Brain microvascular endothelial cell (primary cell): ENCODE data around the gene RNPEP.

Experiments used
- DNase-seq: peaks from one replicate; pipeline ENCODE4 v3.0.0-alpha.2; 2020
- H3K27ac ChIP-seq: fragments of 250-450 bp; sonication (Bioruptor Pico); 2 replicates; pipeline ENCODE4 v1.5.1; 2020; ENCODE audit warnings: mild to moderate bottlenecking, moderate library complexity
- H3K27me3 ChIP-seq: fragments of 250-450 bp; sonication (Bioruptor Pico); replicated peaks from 2 replicates; pipeline ENCODE4 v1.5.1; 2020; ENCODE audit warnings: mild to moderate bottlenecking
- H3K36me3 ChIP-seq: fragments of 250-450 bp; sonication (Bioruptor Pico); replicated peaks from 2 replicates; pipeline ENCODE4 v1.5.1; 2020; ENCODE audit warnings: mild to moderate bottlenecking
- H3K4me3 ChIP-seq: 2 replicates; pipeline ENCODE4 v1.5.1; 2011; ENCODE audit warnings: low read depth, mild to moderate bottlenecking, control low read depth, low read length, moderate library complexity
- CTCF ChIP-seq: IDR thresholded peaks from 2 replicates; pipeline ENCODE4 v1.5.1; 2011; ENCODE audit warnings: low read depth, mild to moderate bottlenecking, moderate library complexity, low read length, control low read depth, inconsistent platforms; ENCODE audit errors: missing control alignments
- in situ Hi-C: cut with HindIII; loops from 2 replicates; pipeline ENCODE4 v1.10.0; 2017; ENCODE audit warnings: low sequenced_read_pairs, low pct_ligation_motif_present

The RNPEP gene

GRCh38 chr1:201999625-202000238 is 17.3 kb downstream of the RNPEP start:
- no peaks in the 10 kb centered on the region for H3K27me3 ChIP-seq
- peaks cover 58% of the 10 kb centered on the region for H3K36me3 ChIP-seq
- in situ Hi-C loops, result loop anchor here (25.0 kb wide), 1 partner anchor 138 kb away; the partner anchor contains the start of gene ARL8A
- TF ChIP-seq CTCF, result peak; percentile 86
- no peak for DNase-seq
- H3K4me3 ChIP-seq, result no peak overlapping the region
- H3K27ac ChIP-seq, result no peak overlapping the region

GRCh38 chr1:202002507-202002906 is 20.1 kb downstream of the RNPEP start:
- Histone ChIP-seq H3K4me3 (no peak overlapping the region), H3K27me3 (no peaks in the 10 kb centered on the region), H3K36me3 (peaks cover 46% of the 10 kb centered on the region), H3K27ac (no peak overlapping the region)
- DNase-seq, result no peak
- no peak for TF ChIP-seq CTCF
- in situ Hi-C loops, result loop anchor here (25.0 kb wide), 1 partner anchor 135 kb away; the partner anchor contains the start of gene ARL8A

- Histone ChIP-seq H3K27ac (no peak overlapping the region), H3K27me3 (no peaks in the 10 kb centered on the region), H3K36me3 (peaks cover 45% of the 10 kb centered on the region), H3K4me3 (no peak overlapping the region)
- in situ Hi-C loops, result loop anchor here (25.0 kb wide), 1 partner anchor 133 kb away; the partner anchor contains the start of gene ARL8A
- no peak for TF ChIP-seq CTCF
- DNase-seq, result no peak
These were observed 22.3 kb downstream of the RNPEP start for GRCh38 chr1:202004711-202005110.

- no peak overlapping the region for H3K27ac ChIP-seq
- peak; percentile 55 for TF ChIP-seq CTCF
- peaks cover 34% of the 10 kb centered on the region for H3K36me3 ChIP-seq
- no peak for DNase-seq
- no peaks in the 10 kb centered on the region for H3K27me3 ChIP-seq
- no peak overlapping the region for H3K4me3 ChIP-seq
- in situ Hi-C loops, result loop anchor here (25.0 kb wide), 1 partner anchor 131 kb away; the partner anchor contains the start of gene ARL8A
These were observed 23.5 kb downstream of the RNPEP start for GRCh38 chr1:202005958-202006357.

DNA sequence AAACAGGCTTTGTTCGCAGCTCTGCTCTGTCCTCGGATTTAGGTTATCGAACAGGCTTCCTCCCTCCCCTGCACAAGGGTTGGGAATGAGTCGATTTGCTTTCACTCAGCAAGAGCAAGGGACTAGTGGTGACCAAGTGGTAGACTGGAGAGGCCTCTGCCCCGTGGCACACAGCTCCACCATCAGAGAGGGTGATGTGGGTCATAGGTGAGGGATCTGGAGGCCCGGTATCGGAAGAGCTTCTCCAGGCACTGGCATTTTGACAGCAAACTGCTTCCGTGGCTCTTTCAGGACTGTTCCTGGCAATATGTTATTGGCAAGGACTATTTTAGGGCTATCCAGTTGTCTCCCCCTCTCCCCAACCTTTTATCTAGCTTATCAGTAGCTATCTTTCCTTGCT is 24.9 kb downstream of the RNPEP start:
- no peaks in the 10 kb centered on the region for H3K27me3 ChIP-seq
- no peak overlapping the region for H3K27ac ChIP-seq
- peaks cover 24% of the 10 kb centered on the region for H3K36me3 ChIP-seq
- TF ChIP-seq CTCF, result no peak
- no peak overlapping the region for H3K4me3 ChIP-seq
- no peak for DNase-seq
- in situ Hi-C loops, result loop anchor here (25.0 kb wide), 1 partner anchor 130 kb away; the partner anchor contains the start of gene ARL8A
